ENCODE measurements around the gene PPIA.
"Not testable (repeated sequence)": the region's sequence is repeated elsewhere in the genome, so short reads cannot be mapped to it uniquely, and the experiment has no call there.

PPIA gene

GRCh38 chr7:44783407-44783806 is 13.1 kb upstream of the PPIA start:
- TF ChIP-seq CTCF (IDR thresholded peaks at IDR 0.05; ENCODE audit: extremely low read depth, missing control alignments), result no peak

GRCh38 chr7:44784364-44784763 is 12.1 kb upstream of the PPIA start:
- TF ChIP-seq CTCF (IDR thresholded peaks at IDR 0.05; ENCODE audit: extremely low read depth, missing control alignments), result no peak
- no peak for DNase-seq (ENCODE audit: low spot score)

More at GRCh38 chr7:44783407-44783806, 13.1 kb upstream of the PPIA start:
- no peak for DNase-seq (ENCODE audit: low spot score)

GRCh38 chr7:44785218-44785617 is 11.3 kb upstream of the PPIA start:
- not testable (repeated sequence) for DNase-seq (ENCODE audit: low spot score)

- TF ChIP-seq CTCF (IDR thresholded peaks at IDR 0.05; ENCODE audit: extremely low read depth, missing control alignments), result no peak
- peak; percentile 65 for DNase-seq (ENCODE audit: low spot score)
These were observed 9.4 kb upstream of the PPIA start for GRCh38 chr7:44787041-44787440.

- TF ChIP-seq CTCF (IDR thresholded peaks at IDR 0.05; ENCODE audit: extremely low read depth, missing control alignments), result no peak
- no peak for DNase-seq (ENCODE audit: low spot score)
These were observed 8.7 kb upstream of the PPIA start for GRCh38 chr7:44787762-44788161.

- DNase-seq (ENCODE audit: low spot score), result no peak
- no peak for TF ChIP-seq CTCF (IDR thresholded peaks at IDR 0.05; ENCODE audit: extremely low read depth, missing control alignments)
These were observed 6.5 kb upstream of the PPIA start for GRCh38 chr7:44789990-44790389.

- TF ChIP-seq CTCF (IDR thresholded peaks at IDR 0.05; ENCODE audit: extremely low read depth, missing control alignments), result no peak
- no peak for DNase-seq (ENCODE audit: low spot score)
These were observed 4.9 kb upstream of the PPIA start for GRCh38 chr7:44791278-44792219.

- DNase-seq (ENCODE audit: low spot score), result no peak
- TF ChIP-seq CTCF (IDR thresholded peaks at IDR 0.05; ENCODE audit: extremely low read depth, missing control alignments), result no peak
These were observed 2.6 kb upstream of the PPIA start for GRCh38 chr7:44793919-44794318.
